ENCODE measurements around the gene MRPS26.
"Not testable (repeated sequence)": the region's sequence is repeated elsewhere in the genome, so short reads cannot be mapped to it uniquely, and the experiment has no call there.

Gene MRPS26

DNA sequence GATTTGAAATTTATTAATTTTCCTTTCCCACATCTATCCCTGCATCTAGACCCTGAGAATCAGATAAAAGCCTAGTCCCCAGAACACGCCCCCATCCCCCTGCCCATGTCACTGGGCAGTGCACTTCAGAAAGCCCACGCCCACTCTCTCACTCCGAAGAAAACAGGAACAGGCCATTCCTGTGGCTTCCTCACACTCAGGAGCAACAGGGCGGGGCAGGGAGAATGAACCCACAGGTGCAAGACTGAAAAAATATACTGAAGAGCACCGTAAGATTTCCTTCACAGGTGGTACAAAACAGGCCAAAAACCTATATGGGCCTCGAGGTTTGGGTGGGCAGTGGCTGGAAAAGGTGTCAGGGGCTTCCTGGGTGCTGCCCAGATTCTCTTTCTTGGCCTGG, 29.0 kb downstream of the MRPS26 start:
- DNase-seq (ENCODE audit: low spot score) = no peak

DNA sequence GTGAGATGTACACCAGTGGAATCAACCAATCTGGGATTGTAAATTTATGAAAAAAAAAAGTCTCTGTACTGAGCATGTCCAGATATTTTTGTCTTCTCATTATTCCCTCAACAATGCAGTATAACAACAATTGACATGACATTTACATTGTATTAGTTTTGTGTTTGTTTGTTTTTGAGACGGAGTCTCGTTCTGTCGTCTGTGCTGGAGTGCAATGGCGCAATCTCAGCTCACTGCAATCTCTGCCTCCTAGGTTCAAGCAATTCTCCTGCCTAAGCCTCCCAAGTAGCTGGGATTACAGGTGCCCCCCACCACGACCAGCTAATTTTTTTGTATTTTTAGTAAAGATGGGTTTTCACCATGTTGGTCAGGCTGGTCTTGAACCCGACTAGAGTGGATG, 29.5 kb downstream of the MRPS26 start:
- not testable (repeated sequence) for DNase-seq (ENCODE audit: low spot score)

- DNase-seq (ENCODE audit: low spot score) = no peak
These were observed 31.8 kb downstream of the MRPS26 start for GRCh38 chr20:3077618-3078134.

DNA sequence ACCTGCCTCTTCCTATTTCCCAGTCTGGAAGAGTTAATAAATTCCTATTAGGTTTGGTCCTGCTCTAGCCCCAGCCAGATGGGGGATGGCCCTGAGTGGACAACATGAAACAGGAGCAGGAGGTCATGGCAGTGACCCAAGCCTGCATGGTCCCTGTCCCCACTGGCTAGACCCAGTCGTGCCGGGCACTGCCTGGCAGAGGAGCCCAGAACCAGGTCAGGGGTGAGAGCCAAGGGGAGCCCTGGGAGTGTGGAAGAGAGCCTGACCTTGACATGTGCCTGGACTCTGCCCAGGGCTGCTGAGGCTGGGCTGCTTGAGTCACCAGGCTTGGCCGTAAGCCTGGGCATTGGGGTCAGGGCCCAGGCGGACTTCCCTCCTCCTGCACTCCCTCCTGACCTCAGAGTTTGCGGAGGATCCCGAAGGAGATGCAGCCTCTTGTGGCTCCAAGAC, 35.1 kb downstream of the MRPS26 start:
- peak; percentile 92 for DNase-seq (ENCODE audit: low spot score)

DNA sequence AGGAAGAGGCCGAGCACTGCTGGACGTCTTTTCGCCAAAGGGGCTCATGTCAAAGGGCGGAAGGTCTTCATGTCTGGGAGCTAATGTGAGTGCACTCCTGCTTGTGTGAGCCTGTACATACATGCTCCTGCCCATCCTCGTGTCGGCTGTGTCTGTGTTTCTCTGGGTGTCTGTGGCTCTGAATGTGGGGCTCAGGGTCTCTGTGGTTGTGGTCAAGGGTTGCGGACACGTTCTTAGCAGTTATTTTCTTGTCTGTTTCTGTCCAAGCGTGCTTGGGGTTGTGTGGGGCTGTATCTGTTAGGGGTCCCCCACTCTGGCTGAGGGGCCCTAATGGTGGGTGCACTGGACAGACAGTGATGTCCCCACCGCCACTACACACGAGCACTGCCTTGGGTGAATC, 35.8 kb downstream of the MRPS26 start:
- DNase-seq (ENCODE audit: low spot score) = no peak

GRCh38 chr20:3082306-3082951, 36.6 kb downstream of the MRPS26 start:
- DNase-seq (ENCODE audit: low spot score) = peak; percentile 64

GRCh38 chr20:3082955-3083952, 37.4 kb downstream of the MRPS26 start:
- DNase-seq (ENCODE audit: low spot score) = no peak

GRCh38 chr20:3084283-3084985, 38.6 kb downstream of the MRPS26 start, which contains the start of gene AVP:
Gene AVP (minus strand): TSS chr20:3084724. CDS start chr20:3084674, 50 bp downstream.
- no peak for DNase-seq (ENCODE audit: low spot score)

DNA sequence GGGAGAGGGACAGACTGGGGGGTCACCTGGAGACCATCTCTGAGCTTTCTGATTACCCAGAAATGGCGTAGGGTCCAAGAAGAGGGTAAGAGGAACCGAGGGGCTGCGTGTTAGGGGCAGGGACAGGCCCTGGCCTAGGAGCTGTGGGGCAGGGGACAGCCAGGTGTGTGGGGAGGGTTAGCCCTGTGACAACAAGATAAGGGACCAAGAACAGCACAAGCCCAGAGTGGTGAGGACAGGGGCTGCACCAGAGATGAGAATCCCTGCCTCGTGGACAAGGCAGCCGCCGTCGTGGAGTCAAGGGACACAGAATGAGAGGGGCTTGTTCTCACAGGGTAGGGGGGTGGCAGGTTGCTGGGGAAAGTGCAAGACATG, 39.1 kb downstream of the MRPS26 start:
- no peak for DNase-seq (ENCODE audit: low spot score)

DNA sequence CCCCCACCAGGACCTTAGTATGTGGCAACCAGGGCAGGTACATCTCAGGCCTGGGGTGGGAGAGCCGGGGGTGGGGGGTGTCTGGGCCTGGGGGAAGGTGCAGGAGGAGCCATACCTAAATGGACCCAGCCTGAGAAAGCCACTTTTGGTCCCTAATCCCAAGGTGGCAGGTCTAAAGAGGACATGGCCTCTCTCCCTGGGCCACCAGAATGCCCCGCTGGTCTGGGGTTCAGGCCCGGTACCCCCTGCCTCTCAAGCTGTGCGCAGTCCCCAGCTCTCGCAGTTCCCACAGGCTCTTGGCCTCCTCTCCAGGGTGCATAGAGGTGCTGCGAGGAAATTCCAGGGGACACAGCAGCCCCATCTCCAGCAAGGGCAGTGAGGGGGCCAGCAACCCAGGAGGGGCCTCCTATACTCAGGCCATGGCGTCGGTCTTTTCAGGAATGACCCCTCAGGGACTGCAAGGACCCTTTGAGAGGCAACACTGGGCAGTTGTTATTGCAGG, 39.8 kb downstream of the MRPS26 start:
- no peak for DNase-seq (ENCODE audit: low spot score)

GRCh38 chr20:3088031-3088430, 42.2 kb downstream of the MRPS26 start:
- no peak for DNase-seq (ENCODE audit: low spot score)

- no peak for DNase-seq (ENCODE audit: low spot score)
These were observed 44.7 kb downstream of the MRPS26 start for GRCh38 chr20:3090565-3090964.

DNA sequence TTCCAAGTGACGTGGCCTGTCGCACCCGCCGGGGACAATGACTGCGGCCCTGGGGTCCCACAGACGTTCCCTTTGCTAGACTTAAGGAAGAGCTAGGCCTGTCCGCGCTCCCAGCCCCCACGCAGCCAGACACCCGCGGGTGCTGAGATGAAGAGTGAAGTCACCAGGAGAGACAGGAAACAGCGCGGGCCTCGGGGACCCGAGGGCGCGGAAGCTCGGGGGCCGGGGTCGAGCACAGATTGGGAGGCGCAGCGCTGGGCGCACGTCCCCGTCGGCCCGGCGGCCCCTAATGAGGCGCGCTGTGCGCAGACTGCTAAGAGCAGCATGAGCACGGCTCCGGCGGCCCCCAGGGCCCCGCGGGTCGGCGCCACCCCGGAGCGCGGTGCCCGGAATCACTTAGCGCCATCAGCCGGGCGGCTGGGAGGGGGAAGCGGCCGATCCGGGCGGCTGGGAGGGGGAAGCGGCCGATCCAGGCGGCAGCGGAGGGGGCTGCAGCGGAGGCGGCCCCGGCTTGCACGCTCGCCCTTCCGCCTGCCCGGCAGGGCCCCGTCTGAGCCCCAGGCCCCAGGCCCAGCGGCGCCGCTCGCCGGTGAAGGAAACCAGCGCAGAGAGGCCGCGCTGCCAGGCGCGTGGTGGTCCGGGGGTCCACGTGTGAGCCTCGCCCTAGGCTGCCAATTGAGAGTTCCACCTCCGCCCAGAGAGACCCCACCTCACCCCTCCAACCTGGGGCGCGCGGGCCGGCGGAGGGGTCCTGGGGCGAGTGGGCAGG, 46.9 kb downstream of the MRPS26 start:
- DNase-seq (ENCODE audit: low spot score) = no peak

DNA sequence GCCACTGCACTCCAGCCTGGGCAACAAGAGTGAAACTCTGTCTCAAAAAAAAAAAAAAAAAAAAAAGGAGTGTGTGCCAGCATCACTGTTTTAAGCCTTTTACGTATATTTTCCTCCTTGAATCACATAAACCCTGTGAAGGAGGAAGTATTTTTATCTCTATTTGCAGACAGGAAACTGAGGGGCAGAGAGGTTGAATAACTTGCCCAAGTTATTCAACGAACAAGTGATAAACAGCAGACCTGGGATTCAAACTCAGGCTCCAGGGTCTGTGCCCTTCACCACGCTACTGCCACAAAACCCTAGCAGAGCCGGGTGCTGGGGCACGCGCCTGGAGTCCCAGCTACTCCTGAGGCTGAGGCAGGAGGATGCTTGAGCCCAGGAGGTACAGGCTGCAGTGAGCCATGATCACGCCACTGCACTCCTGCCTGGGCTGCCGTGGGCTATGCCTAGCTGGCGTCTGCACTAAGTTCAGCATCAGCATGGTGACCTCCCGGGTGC, 48.1 kb downstream of the MRPS26 start:
- DNase-seq (ENCODE audit: low spot score) = no peak

DNA sequence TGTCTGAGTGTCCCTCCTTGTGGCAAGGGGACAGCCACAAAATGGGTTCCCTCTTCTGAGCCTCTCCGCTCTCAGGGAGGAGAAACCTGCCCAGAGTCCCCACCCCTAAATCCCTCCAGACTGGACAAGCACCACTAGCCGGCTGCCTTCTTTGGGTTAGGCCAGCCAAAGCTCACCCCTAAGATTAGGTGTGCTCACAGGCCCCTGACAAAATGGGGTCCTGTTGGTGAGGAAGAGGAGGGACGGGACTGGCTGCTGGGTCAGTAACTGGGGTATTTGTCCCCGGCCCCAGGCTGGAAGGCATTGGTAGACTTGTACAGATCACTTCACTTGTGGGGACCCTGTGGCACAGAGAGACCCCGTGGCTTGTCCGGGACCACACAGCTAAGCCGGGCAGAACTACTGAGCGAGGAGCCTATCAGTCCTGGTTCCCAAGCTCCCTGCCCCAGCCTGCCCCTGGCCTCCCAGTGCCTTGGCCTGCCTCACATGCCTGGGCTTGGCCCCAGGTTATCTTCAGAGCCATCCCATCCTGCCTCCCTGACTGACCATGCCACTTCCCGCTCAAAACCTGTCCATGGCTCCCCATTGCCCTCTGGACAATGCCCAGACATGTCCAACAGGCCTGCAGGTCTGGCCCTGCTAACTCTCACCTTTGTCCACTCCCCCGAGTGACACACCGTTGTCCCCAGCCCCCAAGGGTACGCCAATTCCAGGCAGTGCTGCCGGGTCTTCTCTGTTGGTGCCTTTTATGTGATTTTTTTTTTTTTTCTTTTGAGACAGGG, 49.2 kb downstream of the MRPS26 start:
- no peak for DNase-seq (ENCODE audit: low spot score)
